Cardiac fibroblast (primary cell): ENCODE results near the gene LRRTM2.
"Not testable (repeated sequence)": the region's sequence is repeated elsewhere in the genome, so short reads cannot be mapped to it uniquely, and the experiment has no call there.

Experiments used
- DNase-seq, 2 donors: peaks; one replicate each; pipeline versions ENCODE4 v3.0.0 to v3.0.0-alpha.2; 2010; ENCODE audit warnings: low read depth in 2 of 2
- H3K4me3 ChIP-seq, 2 donors: replicated peaks in 1 of 2; 1 replicate in 1 of 2; 2 replicates in 1 of 2; pipeline ENCODE4 v1.5.1; 2011; ENCODE audit warnings: low read depth in 2 of 2, low read length in 2 of 2, mild to moderate bottlenecking in 2 of 2, moderate library complexity in 1 of 2
- CTCF ChIP-seq: IDR thresholded peaks from one replicate; pipeline ENCODE4 v1.5.1; 2011; ENCODE audit warnings: low read depth, mild to moderate bottlenecking, low read length, inconsistent platforms

The LRRTM2 gene

DNA sequence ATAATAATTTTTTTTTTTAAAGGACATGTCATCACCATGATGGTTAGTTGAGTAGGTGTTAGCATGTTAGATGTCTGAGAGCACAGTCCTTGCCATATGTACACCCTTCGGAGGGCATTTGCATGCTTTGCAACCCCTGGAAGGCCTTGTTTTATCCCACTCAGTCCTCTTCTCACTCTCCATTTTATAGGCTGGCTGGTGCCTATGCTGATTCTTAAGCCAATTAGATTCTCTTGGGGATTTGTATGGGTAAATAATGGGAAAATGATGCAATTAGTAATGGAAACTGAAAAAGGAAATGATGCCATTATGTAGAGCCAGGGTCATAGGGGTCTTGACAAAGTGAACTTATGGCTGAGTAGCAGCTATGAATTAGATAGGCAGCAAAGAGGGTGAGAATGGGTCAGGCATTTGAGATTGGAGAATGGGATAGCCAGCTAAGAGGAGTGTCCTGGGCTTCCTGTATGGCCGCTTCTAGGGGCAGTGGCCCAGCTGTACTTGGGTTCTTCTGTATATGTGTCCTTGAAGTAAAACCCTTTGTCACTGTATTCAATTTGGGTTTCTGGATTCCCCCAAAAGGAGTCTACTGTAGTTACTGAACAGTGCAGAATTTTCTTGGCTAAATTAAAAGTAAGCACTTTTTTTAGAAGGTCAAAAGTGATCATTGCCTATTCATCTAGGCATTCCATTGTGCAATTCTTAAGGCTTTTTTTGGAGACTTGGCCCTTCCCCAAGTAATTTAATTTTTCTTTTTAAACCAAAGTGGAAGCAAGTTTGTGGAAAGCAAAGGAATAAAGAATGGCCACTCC is 31.6 kb downstream of the LRRTM2 start:
- H3K4me3 ChIP-seq: no peak overlapping the region
- TF ChIP-seq CTCF: no peak
- DNase-seq: peak; percentile 41 to 52

- DNase-seq: no peak
- no peak for TF ChIP-seq CTCF
These were observed 33.6 kb downstream of the LRRTM2 start for GRCh38 chr5:138841531-138841930.

GRCh38 chr5:138840103-138840502 is 35.0 kb downstream of the LRRTM2 start:
- no peak for DNase-seq
- no peak for TF ChIP-seq CTCF
- H3K4me3 ChIP-seq: no peak overlapping the region

More at GRCh38 chr5:138841531-138841930, 33.6 kb downstream of the LRRTM2 start:
- H3K4me3 ChIP-seq: no peak overlapping the region

- no peak for TF ChIP-seq CTCF
- no peak overlapping the region for H3K4me3 ChIP-seq
- no peak for DNase-seq
These were observed 38.0 kb downstream of the LRRTM2 start for GRCh38 chr5:138837160-138837559.

DNA sequence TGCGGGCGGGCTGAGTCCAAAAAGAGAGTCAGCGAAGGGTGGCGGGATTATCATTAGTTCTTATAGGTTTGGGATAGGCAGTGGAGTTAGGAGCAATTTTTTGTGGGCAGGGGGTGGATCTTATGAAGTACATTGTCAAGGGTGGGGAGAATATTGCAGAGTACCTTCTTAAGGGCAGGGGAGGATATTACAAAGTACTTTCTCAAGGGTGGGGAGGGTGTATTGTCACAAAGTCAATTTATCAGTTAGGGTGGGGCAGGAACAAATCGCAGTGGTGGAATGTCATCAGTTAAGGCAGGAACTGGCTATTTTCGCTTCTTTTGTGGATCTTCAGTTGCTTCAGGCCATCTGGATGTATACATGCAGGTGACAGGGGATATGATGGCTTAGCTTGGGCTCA is 40.3 kb downstream of the LRRTM2 start:
- H3K4me3 ChIP-seq, DNase-seq: not testable (repeated sequence)

- H3K4me3 ChIP-seq: no peak overlapping the region
- DNase-seq: no peak
These were observed 41.2 kb downstream of the LRRTM2 start for GRCh38 chr5:138833726-138834480.

More at GRCh38 chr5:138833726-138834480, 41.2 kb downstream of the LRRTM2 start:
- no peak for TF ChIP-seq CTCF
